NT2/D1 (cell line): ENCODE results near the gene VPS41.

Source experiments
- DNase-seq: peaks from one replicate; pipeline ENCODE4 v3.0.0-alpha.2; 2011; ENCODE audit warnings: low read depth, low spot score
- H3K27me3 ChIP-seq: 2 replicates; pipeline ENCODE4 v1.6.0; 2011; ENCODE audit warnings: mild to moderate bottlenecking; ENCODE audit not compliant: insufficient read length, insufficient read depth
- H3K36me3 ChIP-seq: 2 replicates; pipeline ENCODE4 v1.6.1; 2011; ENCODE audit warnings: mild to moderate bottlenecking, low read length, mixed read lengths; ENCODE audit not compliant: insufficient read depth, insufficient read length
- H3K4me1 ChIP-seq: 2 replicates; pipeline ENCODE4 v1.5.1; 2011; ENCODE audit not compliant: insufficient read depth, insufficient read length
- H3K4me3 ChIP-seq: 2 replicates; pipeline ENCODE4 v1.5.1; 2011; ENCODE audit warnings: low read depth; ENCODE audit not compliant: insufficient read length
- H3K9ac ChIP-seq: 2 replicates; pipeline ENCODE4 v1.6.0; 2011; ENCODE audit warnings: low read depth; ENCODE audit not compliant: insufficient read length
- H3K9me3 ChIP-seq: 2 replicates; pipeline ENCODE4 v1.5.1; 2011; ENCODE audit warnings: mild to moderate bottlenecking, low read length; ENCODE audit not compliant: insufficient read depth
- SUZ12 ChIP-seq: IDR thresholded peaks from 2 replicates; pipeline ENCODE4 v1.6.1; 2011; ENCODE audit not compliant: insufficient read length, insufficient read depth; ENCODE audit errors: extremely low read depth
- YY1 ChIP-seq: IDR thresholded peaks from 2 replicates; pipeline ENCODE4 v1.6.1; 2011; ENCODE audit not compliant: insufficient read length, insufficient read depth
- ZNF274 ChIP-seq: IDR thresholded peaks from 2 replicates; pipeline ENCODE4 v1.6.1; 2011; ENCODE audit warnings: mild to moderate bottlenecking, low read depth, low read length

The VPS41 gene

GRCh38 chr7:38756521-38756920 is 152.5 kb downstream of the VPS41 start:
- Histone ChIP-seq H3K36me3 (peaks cover 25% of the 10 kb centered on the region), H3K9ac (no peak overlapping the region), H3K4me1 (no peaks in the 10 kb centered on the region), H3K27me3 (no peaks in the 10 kb centered on the region), H3K9me3 (no peaks in the 10 kb centered on the region), H3K4me3 (no peak overlapping the region)
- DNase-seq, result no peak
- TF ChIP-seq YY1 (no peak), ZNF274 (no peak), SUZ12 (no peak)

DNA sequence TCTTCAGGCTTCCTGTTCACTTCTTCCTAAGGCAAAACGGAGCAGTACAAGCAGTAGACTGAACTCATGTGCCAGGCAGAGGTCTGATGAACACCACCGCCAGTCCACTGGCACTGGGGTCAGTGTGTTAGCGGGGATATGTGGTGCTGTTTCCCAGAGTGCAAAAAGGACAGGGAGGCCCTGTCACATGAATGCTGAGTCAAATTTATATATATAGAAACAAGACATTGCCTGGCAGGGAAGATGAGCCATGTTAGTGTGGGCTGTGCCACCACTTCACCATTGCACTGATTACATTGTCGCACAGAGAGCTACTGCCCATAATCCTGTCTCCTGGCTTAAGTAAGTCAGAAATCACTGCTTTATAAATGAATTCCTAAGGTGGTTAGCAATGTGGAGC is 155.6 kb downstream of the VPS41 start:
- Histone ChIP-seq H3K9ac (no peak overlapping the region), H3K9me3 (no peaks in the 10 kb centered on the region), H3K27me3 (no peaks in the 10 kb centered on the region), H3K4me1 (no peaks in the 10 kb centered on the region), H3K36me3 (peaks cover 24% of the 10 kb centered on the region), H3K4me3 (no peak overlapping the region)
- DNase-seq, result no peak
- no peak for TF ChIP-seq YY1
- TF ChIP-seq SUZ12, result no peak
- no peak for TF ChIP-seq ZNF274

DNA sequence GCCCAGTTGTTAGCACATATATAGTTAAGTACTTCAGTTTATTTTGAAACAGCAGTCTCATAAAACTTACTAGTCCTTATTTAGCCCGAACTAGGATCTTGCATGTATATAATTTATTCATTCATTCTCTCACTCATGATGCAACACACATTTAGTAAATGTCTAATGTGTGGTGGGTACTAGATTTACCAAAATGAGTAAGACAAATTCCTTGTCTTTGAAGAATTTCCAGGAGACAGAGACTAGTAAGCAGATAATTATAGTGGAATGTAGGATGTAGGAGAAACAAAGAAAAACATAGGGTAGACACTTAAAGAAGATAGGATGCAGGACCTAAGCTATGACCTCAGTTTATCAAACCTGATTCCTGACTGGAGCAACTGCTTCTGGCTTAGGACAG is 157.6 kb downstream of the VPS41 start:
- DNase-seq, result no peak
- peaks cover 26% of the 10 kb centered on the region for H3K36me3 ChIP-seq

DNA sequence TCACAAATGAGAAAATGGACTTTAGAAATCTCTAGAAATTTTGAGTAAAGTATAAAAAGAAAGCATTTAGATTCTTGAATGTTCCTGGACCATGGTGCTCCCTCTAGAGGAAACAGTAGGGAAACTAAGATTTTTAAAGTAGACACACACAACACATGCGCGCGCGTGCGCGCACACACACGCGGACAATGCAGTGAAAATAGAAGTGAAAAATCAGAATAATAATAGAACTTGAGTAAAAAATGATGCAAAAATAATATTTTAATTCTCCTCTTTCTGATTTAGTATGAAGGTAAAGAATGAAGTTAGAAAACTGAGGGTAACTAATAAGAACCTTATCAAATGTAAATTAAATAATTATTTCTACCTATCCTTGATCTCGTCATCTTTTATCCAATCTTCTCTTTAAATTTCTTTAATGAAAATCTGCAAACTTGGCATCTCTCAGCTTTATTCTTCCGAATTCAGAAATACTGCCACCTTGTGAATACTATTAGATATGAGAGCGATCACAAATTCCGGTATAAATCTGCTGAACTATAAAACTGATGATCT is 160.9 kb downstream of the VPS41 start:
- H3K9me3 ChIP-seq, result no peaks in the 10 kb centered on the region
- H3K4me1 ChIP-seq, result no peaks in the 10 kb centered on the region
- H3K4me3 ChIP-seq, result no peak overlapping the region
- peaks cover 21% of the 10 kb centered on the region for H3K36me3 ChIP-seq
- no peak overlapping the region for H3K9ac ChIP-seq
- H3K27me3 ChIP-seq, result no peaks in the 10 kb centered on the region
- no peak for TF ChIP-seq ZNF274
- no peak for TF ChIP-seq YY1
- no peak for TF ChIP-seq SUZ12
- DNase-seq, result no peak

More for the DNA sequence above, 157.6 kb downstream of the VPS41 start:
- Histone ChIP-seq H3K4me1 (no peaks in the 10 kb centered on the region), H3K9me3 (no peaks in the 10 kb centered on the region), H3K4me3 (no peak overlapping the region), H3K27me3 (no peaks in the 10 kb centered on the region), H3K9ac (no peak overlapping the region)
- TF ChIP-seq SUZ12 (no peak), ZNF274 (no peak), YY1 (no peak)

DNA sequence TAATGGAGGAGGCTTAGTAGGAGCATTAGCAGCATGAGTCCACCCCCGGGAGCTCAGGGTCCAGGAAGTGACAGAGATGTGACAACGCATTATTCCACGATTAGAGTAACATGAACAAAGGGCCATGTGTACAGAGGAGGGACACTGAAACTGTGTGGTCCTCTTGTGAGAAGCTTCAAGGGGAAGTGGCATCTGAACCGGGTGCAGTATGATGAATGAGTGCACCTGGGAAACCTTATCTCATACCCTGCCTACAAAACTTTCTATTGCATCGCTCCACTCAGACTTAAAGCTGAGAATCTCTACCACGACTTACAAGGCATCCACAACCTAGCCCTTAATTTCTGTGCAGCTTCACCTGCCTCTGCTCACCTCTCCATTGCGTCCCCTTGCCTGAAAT is 162.6 kb downstream of the VPS41 start:
- no peak for TF ChIP-seq ZNF274
- no peak for TF ChIP-seq SUZ12
- TF ChIP-seq YY1, result no peak
- Histone ChIP-seq H3K9me3 (no peaks in the 10 kb centered on the region), H3K4me3 (no peak overlapping the region), H3K27me3 (no peaks in the 10 kb centered on the region), H3K4me1 (no peaks in the 10 kb centered on the region), H3K9ac (no peak overlapping the region), H3K36me3 (peaks cover 24% of the 10 kb centered on the region)
- DNase-seq, result no peak

- peaks cover 37% of the 10 kb centered on the region for H3K36me3 ChIP-seq
- no peaks in the 10 kb centered on the region for H3K27me3 ChIP-seq
- H3K4me3 ChIP-seq, result no peak overlapping the region
- no peak overlapping the region for H3K9ac ChIP-seq
- no peak for DNase-seq
- TF ChIP-seq SUZ12, result no peak
- no peak for TF ChIP-seq YY1
- no peak for TF ChIP-seq ZNF274
- H3K9me3 ChIP-seq, result no peaks in the 10 kb centered on the region
- H3K4me1 ChIP-seq, result no peaks in the 10 kb centered on the region
Measured at GRCh38 chr7:38744746-38745145, 164.2 kb downstream of the VPS41 start.

DNA sequence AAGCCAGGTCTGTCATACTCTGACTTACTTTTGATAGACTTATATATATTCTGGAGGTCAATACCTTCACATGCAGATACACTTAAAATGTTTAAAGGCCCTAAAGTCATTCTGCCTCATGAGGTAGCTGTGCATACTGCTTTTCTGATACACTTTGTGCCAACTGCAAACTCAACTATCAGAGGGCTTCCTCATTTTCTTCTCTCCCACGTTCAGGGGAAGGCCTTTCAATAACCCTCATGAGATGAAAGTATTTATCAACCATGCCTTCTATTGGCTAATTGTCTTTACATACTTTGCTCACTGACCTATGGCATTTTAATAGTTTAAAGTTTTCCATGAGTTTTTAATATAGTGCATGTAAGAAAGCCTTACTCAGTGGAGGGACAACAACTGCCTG is 165.1 kb downstream of the VPS41 start:
- Histone ChIP-seq H3K9me3 (no peaks in the 10 kb centered on the region), H3K27me3 (no peaks in the 10 kb centered on the region), H3K9ac (no peak overlapping the region), H3K4me1 (no peaks in the 10 kb centered on the region), H3K4me3 (no peak overlapping the region), H3K36me3 (peaks cover 37% of the 10 kb centered on the region)
- DNase-seq, result no peak
- TF ChIP-seq ZNF274, result no peak

DNA sequence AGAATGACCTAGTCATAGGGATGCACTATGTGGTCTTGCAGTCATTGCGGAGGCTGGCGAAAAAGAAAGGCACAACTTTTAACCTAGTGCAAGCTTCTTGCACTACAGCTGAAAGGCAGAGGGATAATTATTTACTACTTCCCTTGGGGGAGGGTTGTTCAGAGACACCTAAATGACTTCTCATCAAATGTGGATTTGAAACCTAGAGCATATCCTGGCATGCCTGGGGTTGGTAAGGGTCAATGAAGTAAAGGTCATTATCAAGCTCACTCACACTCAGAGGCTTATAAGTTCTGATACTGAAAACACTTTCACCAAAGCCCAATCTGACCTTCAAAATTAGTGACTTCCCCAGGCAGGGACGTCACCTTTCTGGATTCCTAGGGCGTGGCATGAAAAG is 168.9 kb downstream of the VPS41 start:
- no peak overlapping the region for H3K4me3 ChIP-seq
- H3K36me3 ChIP-seq, result peaks cover 33% of the 10 kb centered on the region
- no peaks in the 10 kb centered on the region for H3K4me1 ChIP-seq
- H3K9me3 ChIP-seq, result no peaks in the 10 kb centered on the region
- no peak for DNase-seq
- TF ChIP-seq YY1, result no peak
- no peak for TF ChIP-seq SUZ12
- TF ChIP-seq ZNF274, result no peak
- H3K27me3 ChIP-seq, result no peaks in the 10 kb centered on the region
- no peak overlapping the region for H3K9ac ChIP-seq
